ENCODE data around the gene RRM2.

Gene RRM2

GRCh38 chr2:10125842-10126631 is 3.5 kb downstream of the RRM2 start:
- in situ Hi-C loops (cut with MboI; ENCODE audit: low pct_unique_long_range_greater_than_20kb, low sequenced_read_pairs), result no loop called here
- no peak for DNase-seq

- DNase-seq, result no peak
- in situ Hi-C loops (cut with MboI; ENCODE audit: low pct_unique_long_range_greater_than_20kb, low sequenced_read_pairs), result no loop called here
These were observed 4.1 kb downstream of the RRM2 start for GRCh38 chr2:10126632-10127026.

GRCh38 chr2:10128420-10128819 is 5.9 kb downstream of the RRM2 start:
- in situ Hi-C loops (cut with MboI; ENCODE audit: low pct_unique_long_range_greater_than_20kb, low sequenced_read_pairs), result no loop called here
- no peak for DNase-seq

GRCh38 chr2:10129490-10129889 is 7.0 kb downstream of the RRM2 start:
- in situ Hi-C loops (cut with MboI; ENCODE audit: low pct_unique_long_range_greater_than_20kb, low sequenced_read_pairs), result no loop called here
- no peak for DNase-seq

- DNase-seq, result no peak
- in situ Hi-C loops (cut with MboI; ENCODE audit: low pct_unique_long_range_greater_than_20kb, low sequenced_read_pairs), result no loop called here
These were observed 9.6 kb downstream of the RRM2 start for GRCh38 chr2:10132043-10132575.

GRCh38 chr2:10132596-10132995 is 10.1 kb downstream of the RRM2 start:
- no peak for DNase-seq
- in situ Hi-C loops (cut with MboI; ENCODE audit: low pct_unique_long_range_greater_than_20kb, low sequenced_read_pairs), result no loop called here

GRCh38 chr2:10132996-10133647 is 10.6 kb downstream of the RRM2 start:
- in situ Hi-C loops (cut with MboI; ENCODE audit: low pct_unique_long_range_greater_than_20kb, low sequenced_read_pairs), result no loop called here
- no peak for DNase-seq

- DNase-seq, result no peak
- in situ Hi-C loops (cut with MboI; ENCODE audit: low pct_unique_long_range_greater_than_20kb, low sequenced_read_pairs), result no loop called here
These were observed 13.0 kb downstream of the RRM2 start for GRCh38 chr2:10135296-10136089.

- no peak for DNase-seq
- in situ Hi-C loops (cut with MboI; ENCODE audit: low pct_unique_long_range_greater_than_20kb, low sequenced_read_pairs), result no loop called here
These were observed 13.8 kb downstream of the RRM2 start for GRCh38 chr2:10136101-10136934.

- DNase-seq, result no peak
- in situ Hi-C loops (cut with MboI; ENCODE audit: low pct_unique_long_range_greater_than_20kb, low sequenced_read_pairs), result no loop called here
These were observed 14.7 kb downstream of the RRM2 start for GRCh38 chr2:10137053-10137843.

- DNase-seq, result no peak
- in situ Hi-C loops (cut with MboI; ENCODE audit: low pct_unique_long_range_greater_than_20kb, low sequenced_read_pairs), result no loop called here
These were observed 17.0 kb downstream of the RRM2 start for GRCh38 chr2:10139536-10139935.

- no peak for DNase-seq
- in situ Hi-C loops (cut with MboI; ENCODE audit: low pct_unique_long_range_greater_than_20kb, low sequenced_read_pairs), result no loop called here
These were observed 18.5 kb downstream of the RRM2 start for GRCh38 chr2:10140841-10141610.

- no peak for DNase-seq
- in situ Hi-C loops (cut with MboI; ENCODE audit: low pct_unique_long_range_greater_than_20kb, low sequenced_read_pairs), result no loop called here
These were observed 19.4 kb downstream of the RRM2 start for GRCh38 chr2:10141736-10142639.

- in situ Hi-C loops (cut with MboI; ENCODE audit: low pct_unique_long_range_greater_than_20kb, low sequenced_read_pairs), result no loop called here
These were observed 20.1 kb downstream of the RRM2 start for GRCh38 chr2:10142640-10142965.

GRCh38 chr2:10144771-10145518 is 22.4 kb downstream of the RRM2 start:
- in situ Hi-C loops (cut with MboI; ENCODE audit: low pct_unique_long_range_greater_than_20kb, low sequenced_read_pairs), result no loop called here
- DNase-seq, result no peak

More at GRCh38 chr2:10142640-10142965, 20.1 kb downstream of the RRM2 start:
- no peak for DNase-seq
